Measurements from ENCODE around the gene HOXD9.
A peak's percentile ranks its signal among the peaks of the same experiment; 100 is the strongest.

HOXD9 gene

GRCh38 chr2:176126929-176127773, 4.6 kb downstream of the HOXD9 start:
- DNase-seq, result peak; percentile 67

DNA sequence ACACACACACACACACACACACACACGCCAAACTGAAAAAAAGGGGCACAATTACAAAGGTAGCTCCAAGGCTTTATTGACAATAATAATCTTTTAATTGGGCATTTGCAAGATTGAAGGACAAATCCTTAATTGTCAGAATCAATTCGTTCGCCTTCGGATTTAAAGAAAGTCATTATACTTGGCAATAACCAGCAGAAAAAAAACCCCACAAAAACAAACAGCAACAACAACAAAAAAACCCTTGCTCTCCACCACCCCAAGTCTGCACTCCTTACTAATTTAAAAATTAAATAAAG, 5.2 kb downstream of the HOXD9 start:
- no peak for DNase-seq

GRCh38 chr2:176128172-176128981, 5.9 kb downstream of the HOXD9 start:
- DNase-seq, result no peak

DNA sequence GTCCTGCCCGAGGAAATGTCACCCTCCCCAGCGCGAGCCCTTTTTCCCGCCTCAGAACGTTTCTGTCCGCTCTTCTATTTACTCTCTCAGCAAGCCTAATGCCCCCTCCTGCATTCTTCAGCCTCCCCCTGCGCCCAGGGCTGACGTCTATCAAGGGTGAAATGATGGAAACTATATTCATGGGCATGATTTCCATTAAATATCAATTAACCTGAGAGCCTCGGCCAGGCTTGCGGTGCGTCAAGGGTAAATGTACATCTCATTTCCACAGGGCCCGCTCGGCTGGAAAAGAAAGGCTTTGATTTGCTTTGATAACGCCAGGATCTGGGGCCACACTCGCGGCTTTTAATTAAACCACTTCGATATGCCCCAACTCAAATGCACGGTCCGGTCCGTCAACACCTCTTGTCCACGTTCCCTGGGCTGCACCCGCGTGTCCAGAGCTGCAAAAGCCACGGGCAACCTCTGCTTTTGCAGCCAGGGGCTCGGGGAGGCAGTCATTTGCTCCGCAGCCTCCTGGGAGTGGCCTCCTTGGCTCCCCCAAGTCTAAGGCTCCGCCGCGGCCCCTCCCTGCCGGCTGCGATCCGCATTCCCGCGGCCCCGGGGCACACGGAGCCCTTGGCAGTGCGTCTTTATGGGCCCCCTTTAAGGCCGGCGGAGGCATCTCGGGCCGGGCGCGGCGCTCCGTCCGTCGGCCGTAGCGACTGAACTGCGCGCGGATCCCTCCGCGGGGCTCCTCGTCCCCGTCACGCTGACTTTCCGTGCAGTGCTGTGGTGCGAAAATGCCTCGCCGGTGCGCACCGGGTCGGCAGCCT, 6.7 kb downstream of the HOXD9 start, which contains the start of gene HOXD8:
HOXD8 (plus strand) TSS at position 724 of the 815 bp plus-strand sequence. CDS start 662 bp downstream, outside the sequence.
- DNase-seq, result no peak

DNA sequence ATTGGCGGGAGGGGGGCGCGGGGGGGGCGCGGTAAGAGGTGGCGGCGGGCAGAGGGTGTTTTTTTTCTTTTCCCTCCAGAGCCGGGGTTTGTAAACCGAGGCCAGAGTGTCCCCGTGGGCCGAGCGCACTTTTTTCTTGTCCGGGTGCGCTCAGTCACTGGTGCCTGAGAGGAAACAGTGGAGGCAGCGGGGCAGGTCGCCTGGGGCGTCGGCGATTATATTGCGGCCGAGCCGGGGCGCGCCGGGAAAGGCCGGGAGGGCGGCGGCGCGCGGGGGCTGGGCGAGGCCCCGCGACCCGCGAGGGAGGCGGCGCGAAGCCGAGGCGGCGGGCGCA, 7.3 kb downstream of the HOXD9 start:
- no peak for DNase-seq

DNA sequence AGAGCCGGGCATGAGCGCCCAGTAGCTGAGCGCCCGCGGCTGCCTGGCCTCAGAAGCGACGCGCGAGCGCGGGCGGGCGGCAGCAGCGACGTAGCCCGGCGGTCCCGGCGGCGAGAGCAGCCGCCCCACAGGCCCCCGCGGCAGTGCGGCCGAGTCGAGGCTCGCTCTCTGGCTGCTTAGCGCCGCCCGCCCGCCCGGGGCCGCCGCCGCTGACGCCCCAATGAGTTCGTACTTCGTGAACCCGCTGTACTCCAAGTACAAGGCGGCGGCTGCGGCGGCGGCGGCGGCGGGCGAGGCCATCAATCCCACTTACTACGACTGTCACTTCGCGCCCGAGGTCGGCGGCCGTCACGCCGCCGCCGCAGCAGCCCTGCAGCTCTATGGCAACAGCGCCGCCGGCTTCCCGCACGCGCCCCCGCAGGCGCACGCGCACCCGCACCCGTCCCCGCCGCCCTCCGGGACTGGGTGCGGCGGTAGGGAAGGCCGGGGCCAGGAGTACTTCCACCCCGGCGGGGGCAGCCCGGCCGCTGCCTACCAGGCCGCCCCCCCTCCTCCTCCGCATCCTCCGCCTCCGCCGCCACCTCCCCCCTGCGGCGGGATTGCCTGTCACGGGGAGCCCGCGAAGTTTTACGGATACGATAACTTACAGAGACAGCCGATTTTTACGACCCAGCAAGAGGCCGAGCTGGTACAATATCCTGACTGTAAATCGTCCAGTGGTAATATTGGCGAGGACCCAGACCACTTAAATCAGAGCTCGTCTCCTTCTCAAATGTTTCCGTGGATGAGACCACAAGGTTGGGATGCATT, 7.8 kb downstream of the HOXD9 start:
- no peak for DNase-seq

- no peak for DNase-seq
Observed at GRCh38 chr2:176130957-176131847, 8.7 kb downstream of the HOXD9 start.

DNA sequence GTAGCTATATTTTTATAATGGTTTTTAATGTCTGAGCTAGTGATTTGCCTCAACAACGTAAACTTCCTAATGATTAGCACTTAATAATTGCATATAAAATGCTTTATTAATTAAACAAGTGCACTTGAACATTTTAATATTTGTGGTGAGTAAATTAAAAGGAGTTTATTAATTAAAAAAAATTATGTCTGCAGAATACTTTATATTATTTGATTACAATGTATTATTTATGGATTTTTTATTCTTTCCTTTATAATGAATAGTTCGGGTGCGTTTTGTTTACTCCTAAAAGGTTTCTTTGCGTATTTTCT, 9.3 kb downstream of the HOXD9 start:
- no peak for DNase-seq

- DNase-seq, result peak; percentile 23
Observed at GRCh38 chr2:176132205-176133171, 10.0 kb downstream of the HOXD9 start.

DNA sequence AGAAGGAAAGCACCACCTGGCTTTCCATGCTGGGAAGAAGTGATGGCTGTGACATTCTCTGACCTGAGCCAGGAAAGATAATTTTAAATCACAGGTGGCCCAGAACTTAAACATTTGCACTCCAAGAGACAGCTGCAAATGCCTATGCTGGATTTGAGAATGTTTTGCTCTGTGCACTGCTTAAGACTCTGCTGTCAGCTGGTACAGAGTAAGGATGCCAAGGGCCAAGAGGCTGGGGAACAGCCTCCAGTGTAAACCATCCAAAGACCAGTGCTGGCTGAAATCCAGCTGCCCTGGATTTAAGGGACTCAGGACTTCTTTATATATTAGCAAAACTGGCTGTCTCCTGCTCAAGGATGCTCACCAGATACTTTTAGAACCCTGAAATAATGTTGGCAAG, 10.9 kb downstream of the HOXD9 start:
- DNase-seq, result no peak

DNA sequence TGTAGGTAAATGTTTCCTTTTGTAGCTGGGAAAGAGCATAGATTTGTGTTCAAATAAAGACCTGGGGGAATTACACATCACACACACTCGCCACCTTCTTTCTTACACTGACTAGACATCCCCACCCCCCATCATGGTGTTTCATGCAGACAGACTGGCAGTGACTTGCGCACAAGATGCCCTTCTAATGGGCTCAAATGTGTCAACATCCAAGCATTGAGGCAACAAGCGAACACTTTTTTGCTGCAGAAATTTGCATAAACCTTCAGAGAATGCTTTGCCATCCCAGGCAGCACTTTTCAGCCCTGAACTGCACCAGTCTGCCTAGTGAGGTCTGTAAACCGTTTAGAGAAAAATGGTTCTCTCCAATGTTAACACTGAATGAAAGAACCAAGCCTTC, 11.5 kb downstream of the HOXD9 start:
- DNase-seq, result no peak

GRCh38 chr2:176135035-176135440, 12.5 kb downstream of the HOXD9 start:
- DNase-seq, result no peak

DNA sequence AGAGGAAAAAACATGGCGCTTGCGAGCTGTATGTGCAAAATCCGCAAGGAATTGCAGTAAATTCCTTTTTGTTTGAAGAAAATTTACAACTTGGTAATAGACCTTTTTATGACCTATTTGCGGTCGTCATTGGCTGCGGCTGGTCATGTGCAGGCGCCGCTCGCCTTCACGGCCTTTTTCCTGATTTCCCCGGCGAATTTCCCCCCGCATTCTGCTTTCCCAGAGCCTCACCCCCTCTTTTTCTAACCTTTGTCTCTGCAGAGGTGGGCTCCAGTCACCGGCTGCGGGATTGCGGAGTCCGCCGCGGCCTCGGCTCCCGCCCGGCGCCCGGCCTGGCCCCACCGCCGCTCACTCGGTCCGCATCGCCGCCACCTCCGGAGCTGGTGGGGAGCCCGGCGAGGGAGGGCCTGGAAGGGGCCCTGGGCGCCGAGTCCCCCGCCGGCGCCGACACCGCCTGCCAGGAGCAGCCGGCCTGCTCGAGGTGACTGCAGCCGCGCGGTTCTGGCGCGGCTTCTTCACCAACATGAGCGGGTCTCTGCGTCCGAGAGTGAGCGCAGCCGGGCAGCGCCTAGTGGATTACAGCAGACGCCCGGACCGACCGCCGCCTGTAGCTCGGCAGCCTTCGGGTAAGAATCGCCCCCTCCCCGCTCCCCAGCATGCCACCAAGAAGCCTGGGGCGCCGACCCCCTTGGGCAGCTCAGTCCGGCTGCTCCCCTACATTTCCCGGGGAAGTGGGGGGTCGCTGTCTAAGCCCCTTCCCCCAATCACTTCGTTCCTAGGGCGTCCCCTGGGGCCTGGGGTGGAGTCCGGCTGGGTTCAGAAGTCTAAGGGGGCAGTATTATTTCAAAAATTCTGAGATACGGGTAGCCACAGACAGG, 14.1 kb downstream of the HOXD9 start:
- no peak for DNase-seq

DNA sequence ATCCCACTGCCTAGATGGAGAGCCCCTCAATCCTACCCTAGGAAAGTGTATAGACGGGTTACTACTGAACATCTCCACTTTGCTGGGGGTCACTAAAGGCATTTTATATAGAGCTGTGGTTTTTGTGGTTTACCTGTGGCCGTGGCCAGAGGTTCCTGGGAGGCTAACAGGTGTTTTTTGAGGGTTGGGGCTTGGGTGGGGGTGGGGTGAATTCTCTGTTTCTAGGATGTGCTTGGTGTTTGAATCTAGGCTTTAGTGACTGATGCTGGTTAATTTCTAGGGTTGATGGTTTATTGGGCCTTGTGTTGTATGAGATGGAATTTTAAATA, 14.7 kb downstream of the HOXD9 start:
- DNase-seq, result no peak

- no peak for DNase-seq
Observed at GRCh38 chr2:176137906-176138305, 15.4 kb downstream of the HOXD9 start.

GRCh38 chr2:176138526-176138922, 16.0 kb downstream of the HOXD9 start:
- DNase-seq, result no peak

GRCh38 chr2:176138923-176139660, 16.6 kb downstream of the HOXD9 start:
- DNase-seq, result no peak

- no peak for DNase-seq
Observed at GRCh38 chr2:176139661-176140512, 17.4 kb downstream of the HOXD9 start.

All from CD4-positive, alpha-beta T cell treated with Interleukin-17A for 1 hour (primary cell).